ENCODE measurements around the gene KDM7A.
A peak's percentile ranks its signal among the peaks of the same experiment; 100 is the strongest.

Gene KDM7A

GRCh38 chr7:140069298-140069949 lies 107.4 kb downstream of the KDM7A start:
- Mint-ChIP-seq H3K9me3 (peaks cover 31% of the 10 kb centered on the region), H3K4me3 (no peak overlapping the region), H3K4me1 (ENCODE audit: low read depth) (peaks cover 5% of the 10 kb centered on the region), H3K36me3 (ENCODE audit: low read depth) (peaks cover 23% of the 10 kb centered on the region), H3K27ac (no peak overlapping the region), H3K27me3 (ENCODE audit: low read depth) (peaks cover 12% of the 10 kb centered on the region)

- peaks cover 11% of the 10 kb centered on the region for H3K4me1 Mint-ChIP-seq (ENCODE audit: low read depth)
- H3K36me3 Mint-ChIP-seq (ENCODE audit: low read depth): peaks cover 23% of the 10 kb centered on the region
- H3K4me3 Mint-ChIP-seq: no peak overlapping the region
- H3K9me3 Mint-ChIP-seq: peaks cover 31% of the 10 kb centered on the region
- no peak overlapping the region for H3K27ac Mint-ChIP-seq
- H3K27me3 Mint-ChIP-seq (ENCODE audit: low read depth): peaks cover 8% of the 10 kb centered on the region
These were observed 108.8 kb downstream of the KDM7A start for GRCh38 chr7:140068033-140068432.

GRCh38 chr7:140067052-140067451 lies 109.7 kb downstream of the KDM7A start:
- Mint-ChIP-seq H3K36me3 (ENCODE audit: low read depth) (peaks cover 22% of the 10 kb centered on the region), H3K27ac (no peak overlapping the region), H3K27me3 (ENCODE audit: low read depth) (peaks cover 8% of the 10 kb centered on the region)

GRCh38 chr7:140062528-140063299 lies 114.1 kb downstream of the KDM7A start, which contains the start of gene PARP12:
PARP12 (minus strand) TSS chr7:140062951; CDS start chr7:140062847, 104 bp downstream.
- peak within 1 kb of the TSS; percentile 94 for H3K4me3 Mint-ChIP-seq
- peaks cover 8% of the 10 kb centered on the region for H3K27me3 Mint-ChIP-seq (ENCODE audit: low read depth)
- H3K9me3 Mint-ChIP-seq: peaks cover 21% of the 10 kb centered on the region
- peaks cover 39% of the 10 kb centered on the region for H3K36me3 Mint-ChIP-seq (ENCODE audit: low read depth)
- H3K27ac Mint-ChIP-seq: peak within 1 kb of the TSS; percentile 95
- peaks cover 39% of the 10 kb centered on the region for H3K4me1 Mint-ChIP-seq (ENCODE audit: low read depth)

More at GRCh38 chr7:140067052-140067451, 109.7 kb downstream of the KDM7A start:
- H3K4me1 Mint-ChIP-seq (ENCODE audit: low read depth): peaks cover 11% of the 10 kb centered on the region
- peaks cover 31% of the 10 kb centered on the region for H3K9me3 Mint-ChIP-seq
- H3K4me3 Mint-ChIP-seq: no peak overlapping the region

- Mint-ChIP-seq H3K4me1 (ENCODE audit: low read depth) (peaks cover 44% of the 10 kb centered on the region), H3K36me3 (ENCODE audit: low read depth) (peaks cover 41% of the 10 kb centered on the region), H3K4me3 (peak overlapping the region; percentile 94), H3K27ac (peak overlapping the region; percentile 95), H3K27me3 (ENCODE audit: low read depth) (peaks cover 8% of the 10 kb centered on the region), H3K9me3 (peaks cover 16% of the 10 kb centered on the region)
These were observed 114.7 kb downstream of the KDM7A start for GRCh38 chr7:140062118-140062527.

GRCh38 chr7:140061607-140061930 lies 115.2 kb downstream of the KDM7A start:
- Mint-ChIP-seq H3K4me1 (ENCODE audit: low read depth) (peaks cover 48% of the 10 kb centered on the region), H3K9me3 (peaks cover 11% of the 10 kb centered on the region), H3K4me3 (peak overlapping the region; percentile 94), H3K27ac (peak overlapping the region; percentile 95), H3K27me3 (ENCODE audit: low read depth) (peaks cover 8% of the 10 kb centered on the region), H3K36me3 (ENCODE audit: low read depth) (peaks cover 41% of the 10 kb centered on the region)

GRCh38 chr7:140060788-140061606 lies 115.8 kb downstream of the KDM7A start:
- peaks cover 5% of the 10 kb centered on the region for H3K9me3 Mint-ChIP-seq
- peak overlapping the region; percentile 95 for H3K27ac Mint-ChIP-seq
- H3K4me3 Mint-ChIP-seq: peak overlapping the region; percentile 94
- peaks cover 5% of the 10 kb centered on the region for H3K27me3 Mint-ChIP-seq (ENCODE audit: low read depth)
- peaks cover 40% of the 10 kb centered on the region for H3K36me3 Mint-ChIP-seq (ENCODE audit: low read depth)
- peaks cover 52% of the 10 kb centered on the region for H3K4me1 Mint-ChIP-seq (ENCODE audit: low read depth)

GRCh38 chr7:140060243-140060630 lies 116.5 kb downstream of the KDM7A start:
- Mint-ChIP-seq H3K27me3 (ENCODE audit: low read depth) (no peaks in the 10 kb centered on the region), H3K4me1 (ENCODE audit: low read depth) (peaks cover 56% of the 10 kb centered on the region)

GRCh38 chr7:140059273-140060242 lies 117.2 kb downstream of the KDM7A start:
- Mint-ChIP-seq H3K4me3 (peak overlapping the region; percentile 94), H3K4me1 (ENCODE audit: low read depth) (peaks cover 61% of the 10 kb centered on the region), H3K36me3 (ENCODE audit: low read depth) (peaks cover 43% of the 10 kb centered on the region), H3K27ac (peak overlapping the region; percentile 58), H3K27me3 (ENCODE audit: low read depth) (no peaks in the 10 kb centered on the region), H3K9me3 (no peaks in the 10 kb centered on the region)

More at GRCh38 chr7:140060243-140060630, 116.5 kb downstream of the KDM7A start:
- peaks cover 41% of the 10 kb centered on the region for H3K36me3 Mint-ChIP-seq (ENCODE audit: low read depth)
- no peaks in the 10 kb centered on the region for H3K9me3 Mint-ChIP-seq
- H3K4me3 Mint-ChIP-seq: peak overlapping the region; percentile 94
- H3K27ac Mint-ChIP-seq: peak overlapping the region; percentile 95

- no peaks in the 10 kb centered on the region for H3K9me3 Mint-ChIP-seq
- H3K27ac Mint-ChIP-seq: peak overlapping the region; percentile 74
- peaks cover 53% of the 10 kb centered on the region for H3K36me3 Mint-ChIP-seq (ENCODE audit: low read depth)
- H3K27me3 Mint-ChIP-seq (ENCODE audit: low read depth): no peaks in the 10 kb centered on the region
- H3K4me1 Mint-ChIP-seq (ENCODE audit: low read depth): peaks cover 65% of the 10 kb centered on the region
- H3K4me3 Mint-ChIP-seq: peak overlapping the region; percentile 56
These were observed 118.3 kb downstream of the KDM7A start for GRCh38 chr7:140058517-140058916.

GRCh38 chr7:140057143-140057535 lies 119.6 kb downstream of the KDM7A start:
- H3K4me3 Mint-ChIP-seq: no peak overlapping the region
- no peaks in the 10 kb centered on the region for H3K27me3 Mint-ChIP-seq (ENCODE audit: low read depth)
- peaks cover 61% of the 10 kb centered on the region for H3K36me3 Mint-ChIP-seq (ENCODE audit: low read depth)
- H3K4me1 Mint-ChIP-seq (ENCODE audit: low read depth): peaks cover 67% of the 10 kb centered on the region
- no peaks in the 10 kb centered on the region for H3K9me3 Mint-ChIP-seq
- no peak overlapping the region for H3K27ac Mint-ChIP-seq

- Mint-ChIP-seq H3K9me3 (no peaks in the 10 kb centered on the region), H3K4me3 (no peak overlapping the region), H3K27ac (no peak overlapping the region), H3K27me3 (ENCODE audit: low read depth) (no peaks in the 10 kb centered on the region), H3K36me3 (ENCODE audit: low read depth) (peaks cover 66% of the 10 kb centered on the region), H3K4me1 (ENCODE audit: low read depth) (peaks cover 66% of the 10 kb centered on the region)
These were observed 120.2 kb downstream of the KDM7A start for GRCh38 chr7:140056431-140057142.

- no peaks in the 10 kb centered on the region for H3K9me3 Mint-ChIP-seq
- H3K27ac Mint-ChIP-seq: no peak overlapping the region
- H3K4me3 Mint-ChIP-seq: no peak overlapping the region
- peaks cover 59% of the 10 kb centered on the region for H3K4me1 Mint-ChIP-seq (ENCODE audit: low read depth)
- no peaks in the 10 kb centered on the region for H3K27me3 Mint-ChIP-seq (ENCODE audit: low read depth)
- peaks cover 61% of the 10 kb centered on the region for H3K36me3 Mint-ChIP-seq (ENCODE audit: low read depth)
These were observed 121.0 kb downstream of the KDM7A start for GRCh38 chr7:140055833-140056232.

All from T-helper 1 cell treated with Interleukin-12 subunit alpha and Interleukin-12 subunit beta and Interleukin-4 antibody, amounts not matched to agents 30 μg/mL and 1 μg/mL, for 36 hours (primary cell).